Loucy (cell line): ENCODE results near the gene SETBP1.
A peak's percentile ranks its signal among the peaks of the same experiment; 100 is the strongest.

ENCODE experiments used
- H2AFZ ChIP-seq: fragments of 200-600 bp; sonication (generic); 2 replicates; pipeline ENCODE4 v1.6.0; 2016; ENCODE audit warnings: antibody characterized with exemption, mild to moderate bottlenecking, low read length, moderate library complexity
- H3F3A ChIP-seq: fragments of 200-600 bp; 2 replicates; pipeline ENCODE4 v1.6.0; 2016; ENCODE audit warnings: antibody characterized with exemption, low read depth, mild to moderate bottlenecking
- H3K27me3 ChIP-seq: fragments of 200-600 bp; sonication (generic); 2 replicates; pipeline ENCODE4 v1.6.1; 2014; ENCODE audit warnings: low read length, mild to moderate bottlenecking; ENCODE audit not compliant: insufficient read depth, poor library complexity, severe bottlenecking
- H3K36me3 ChIP-seq: fragments of 200-600 bp; sonication (generic); 2 replicates; pipeline ENCODE4 v1.6.1; 2016; ENCODE audit warnings: low read length; ENCODE audit not compliant: insufficient read depth
- H3K4me1 ChIP-seq: fragments of 200-600 bp; sonication (generic); 2 replicates; pipeline ENCODE4 v1.5.1; 2014; ENCODE audit warnings: low read length, mild to moderate bottlenecking; ENCODE audit not compliant: insufficient read depth, poor library complexity, severe bottlenecking
- H3K4me2 ChIP-seq: fragments of 200-600 bp; sonication (generic); 2 replicates; pipeline ENCODE4 v1.6.0; 2014; ENCODE audit warnings: antibody characterized with exemption, low read length, low read depth, mild to moderate bottlenecking; ENCODE audit not compliant: poor library complexity, severe bottlenecking
- H3K4me3 ChIP-seq: fragments of 200-600 bp; sonication (generic); 2 replicates; pipeline ENCODE4 v1.5.1; 2014; ENCODE audit warnings: low read length, mild to moderate bottlenecking, mixed read lengths; ENCODE audit not compliant: poor library complexity, severe bottlenecking
- H3K79me2 ChIP-seq: fragments of 200-600 bp; sonication (generic); 2 replicates; pipeline ENCODE4 v1.6.1; 2014; ENCODE audit warnings: low read length; ENCODE audit not compliant: insufficient read depth
- H3K9ac ChIP-seq: fragments of 200-600 bp; sonication (generic); 2 replicates; pipeline ENCODE4 v1.6.0; 2014; ENCODE audit warnings: mild to moderate bottlenecking, low read depth, low read length, moderate library complexity; ENCODE audit not compliant: poor library complexity, severe bottlenecking
- H3K9me2 ChIP-seq: fragments of 200-600 bp; sonication (generic); replicated peaks from 2 replicates; pipeline ENCODE4 v1.6.1; 2016; ENCODE audit warnings: low read depth, low read length, mixed read lengths
- H3K9me3 ChIP-seq: fragments of 200-600 bp; sonication (generic); 2 replicates; pipeline ENCODE4 v1.6.1; 2014; ENCODE audit warnings: mild to moderate bottlenecking, antibody characterized with exemption, low read length, low read depth; ENCODE audit not compliant: insufficient read depth
- H4K20me1 ChIP-seq: fragments of 200-600 bp; sonication (generic); 2 replicates; pipeline ENCODE4 v1.6.0; 2014; ENCODE audit warnings: antibody characterized with exemption, low read length, mild to moderate bottlenecking; ENCODE audit not compliant: insufficient read depth, poor library complexity, severe bottlenecking
- EZH2phosphoT487 ChIP-seq: fragments of 200-600 bp; IDR thresholded peaks from 2 replicates; pipeline ENCODE4 v1.6.1; 2018; ENCODE audit warnings: antibody characterized with exemption, mild to moderate bottlenecking, moderate library complexity, borderline replicate concordance
- TF ChIP-seq, protein P1 (sequence below): fragments of 200-600 bp; sonication (generic); conservative IDR thresholded peaks from 2 replicates; pipeline ENCODE4 v1.5.1; 2014; ENCODE audit warnings: mild to moderate bottlenecking, antibody characterized with exemption, low read length

SETBP1 gene

GRCh38 chr18:44969214-44969795 lies 288.6 kb downstream of the SETBP1 start:
- peaks cover 30% of the 10 kb centered on the region for H3K4me1 ChIP-seq
- no peaks in the 10 kb centered on the region for H3K36me3 ChIP-seq
- TF ChIP-seq EZH2phosphoT487, result no peak
- TF ChIP-seq, protein P1, sequence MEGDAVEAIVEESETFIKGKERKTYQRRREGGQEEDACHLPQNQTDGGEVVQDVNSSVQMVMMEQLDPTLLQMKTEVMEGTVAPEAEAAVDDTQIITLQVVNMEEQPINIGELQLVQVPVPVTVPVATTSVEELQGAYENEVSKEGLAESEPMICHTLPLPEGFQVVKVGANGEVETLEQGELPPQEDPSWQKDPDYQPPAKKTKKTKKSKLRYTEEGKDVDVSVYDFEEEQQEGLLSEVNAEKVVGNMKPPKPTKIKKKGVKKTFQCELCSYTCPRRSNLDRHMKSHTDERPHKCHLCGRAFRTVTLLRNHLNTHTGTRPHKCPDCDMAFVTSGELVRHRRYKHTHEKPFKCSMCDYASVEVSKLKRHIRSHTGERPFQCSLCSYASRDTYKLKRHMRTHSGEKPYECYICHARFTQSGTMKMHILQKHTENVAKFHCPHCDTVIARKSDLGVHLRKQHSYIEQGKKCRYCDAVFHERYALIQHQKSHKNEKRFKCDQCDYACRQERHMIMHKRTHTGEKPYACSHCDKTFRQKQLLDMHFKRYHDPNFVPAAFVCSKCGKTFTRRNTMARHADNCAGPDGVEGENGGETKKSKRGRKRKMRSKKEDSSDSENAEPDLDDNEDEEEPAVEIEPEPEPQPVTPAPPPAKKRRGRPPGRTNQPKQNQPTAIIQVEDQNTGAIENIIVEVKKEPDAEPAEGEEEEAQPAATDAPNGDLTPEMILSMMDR, result no peak
- H3K27me3 ChIP-seq, result no peaks in the 10 kb centered on the region
- peaks cover 7% of the 10 kb centered on the region; the same call in 1 of the 2 replicates for H3K79me2 ChIP-seq
- no peaks in the 10 kb centered on the region for H3K9me3 ChIP-seq
- H3F3A ChIP-seq, result no peaks in the 10 kb centered on the region
- H3K9ac ChIP-seq, result no peak overlapping the region
- no peak overlapping the region for H3K4me3 ChIP-seq
- no peak overlapping the region for H2AFZ ChIP-seq
- no peak overlapping the region for H3K4me2 ChIP-seq
- H3K9me2 ChIP-seq, result no peaks in the 10 kb centered on the region
- H4K20me1 ChIP-seq, result no peaks in the 10 kb centered on the region

- H2AFZ ChIP-seq, result no peak overlapping the region
Observed at GRCh38 chr18:44973282-44973681, 292.6 kb downstream of the SETBP1 start.

DNA sequence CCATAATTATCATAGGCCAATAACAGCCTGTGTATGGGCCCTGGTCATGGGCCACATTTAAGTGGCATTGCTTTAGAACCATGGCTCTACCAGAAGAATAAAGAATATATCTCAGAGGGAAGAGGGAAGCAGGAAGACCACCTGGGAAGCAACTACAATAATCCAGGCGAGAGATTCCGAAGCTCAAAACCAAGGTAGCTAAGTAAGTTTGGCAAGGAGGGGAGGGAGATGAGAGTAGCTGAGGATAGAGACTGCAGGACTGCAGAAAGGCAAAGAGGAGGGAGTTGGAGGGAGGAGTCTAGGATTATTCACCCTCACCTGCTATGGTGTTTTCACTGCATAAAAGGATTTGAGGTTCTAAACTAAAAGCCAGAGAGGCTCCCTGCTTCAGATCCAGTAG lies 293.5 kb downstream of the SETBP1 start:
- no peak overlapping the region for H3K9ac ChIP-seq
- H3K4me2 ChIP-seq, result no peak overlapping the region
- TF ChIP-seq, protein P1, result no peak
- TF ChIP-seq EZH2phosphoT487, result no peak

More at GRCh38 chr18:44973282-44973681, 292.6 kb downstream of the SETBP1 start:
- TF ChIP-seq EZH2phosphoT487, result no peak
- TF ChIP-seq, protein P1, result 0 out of 2 replicates have a peak, but pooled peaks have one; percentile 22
- no peaks in the 10 kb centered on the region for H3K27me3 ChIP-seq
- no peak overlapping the region for H3K9ac ChIP-seq
- H3K79me2 ChIP-seq, result peaks cover 7% of the 10 kb centered on the region; the same call in 1 of the 2 replicates
- no peak overlapping the region for H3K4me3 ChIP-seq
- H3K9me3 ChIP-seq, result no peaks in the 10 kb centered on the region
- H3K9me2 ChIP-seq, result no peaks in the 10 kb centered on the region
- H3K4me2 ChIP-seq, result no peak overlapping the region
- peaks cover 27% of the 10 kb centered on the region for H3K4me1 ChIP-seq
- H4K20me1 ChIP-seq, result no peaks in the 10 kb centered on the region
- no peaks in the 10 kb centered on the region for H3F3A ChIP-seq
- H3K36me3 ChIP-seq, result no peaks in the 10 kb centered on the region

More for the DNA sequence above, 293.5 kb downstream of the SETBP1 start:
- Histone ChIP-seq H3K79me2 (peaks cover 7% of the 10 kb centered on the region; the same call in 1 of the 2 replicates), H2AFZ (no peak overlapping the region), H3K27me3 (no peaks in the 10 kb centered on the region), H4K20me1 (no peaks in the 10 kb centered on the region), H3K4me1 (peaks cover 19% of the 10 kb centered on the region), H3K4me3 (no peak overlapping the region), H3K9me3 (no peaks in the 10 kb centered on the region), H3F3A (no peaks in the 10 kb centered on the region), H3K36me3 (no peaks in the 10 kb centered on the region), H3K9me2 (no peaks in the 10 kb centered on the region)
